ENCODE measurements around the gene GRM1.

Gene GRM1

GRCh38 chr6:146028851-146029572 is at the start of gene GRM1:
Gene GRM1, plus strand, starts transcription at chr6:146029062. Its CDS starts 456 bp downstream, at chr6:146029518.
- no peak for DNase-seq (ENCODE audit: low read depth)

- DNase-seq (ENCODE audit: low read depth): no peak
These were observed 19.5 kb upstream of the GRM1 start for GRCh38 chr6:146009338-146009737.

- no peak for DNase-seq (ENCODE audit: low read depth)
These were observed 14.6 kb upstream of the GRM1 start for GRCh38 chr6:146014233-146014632.

GRCh38 chr6:146017672-146018071 is 11.2 kb upstream of the GRM1 start:
- no peak for DNase-seq (ENCODE audit: low read depth)

- no peak for DNase-seq (ENCODE audit: low read depth)
These were observed 2.0 kb upstream of the GRM1 start for GRCh38 chr6:146026873-146027272.

- DNase-seq (ENCODE audit: low read depth): no peak
These were observed 1.1 kb upstream of the GRM1 start for GRCh38 chr6:146027586-146028251.

GRCh38 chr6:146028252-146028795 is 538 bp upstream of the GRM1 start:
- peak; percentile 17 for DNase-seq (ENCODE audit: low read depth)

- no peak for DNase-seq (ENCODE audit: low read depth)
These were observed 817 bp downstream of the GRM1 start for GRCh38 chr6:146029573-146030184.

GRCh38 chr6:146032387-146032786 is 3.5 kb downstream of the GRM1 start:
- no peak for DNase-seq (ENCODE audit: low read depth)

GRCh38 chr6:146040360-146040759 is 11.5 kb downstream of the GRM1 start:
- no peak for DNase-seq (ENCODE audit: low read depth)

GRCh38 chr6:146041282-146041681 is 12.4 kb downstream of the GRM1 start:
- peak; percentile 2 for DNase-seq (ENCODE audit: low read depth)

- no peak for DNase-seq (ENCODE audit: low read depth)
These were observed 18.5 kb downstream of the GRM1 start for GRCh38 chr6:146047371-146047770.

GRCh38 chr6:146050168-146050567 is 21.3 kb downstream of the GRM1 start:
- DNase-seq (ENCODE audit: low read depth): no peak

- no peak for DNase-seq (ENCODE audit: low read depth)
These were observed 27.6 kb downstream of the GRM1 start for GRCh38 chr6:146056506-146056905.

GRCh38 chr6:146065690-146066089 is 36.8 kb downstream of the GRM1 start:
- DNase-seq (ENCODE audit: low read depth): no peak

GRCh38 chr6:146066506-146066905 is 37.6 kb downstream of the GRM1 start:
- no peak for DNase-seq (ENCODE audit: low read depth)

GRCh38 chr6:146071781-146072180 is 42.9 kb downstream of the GRM1 start:
- DNase-seq (ENCODE audit: low read depth): no peak

- no peak for DNase-seq (ENCODE audit: low read depth)
These were observed 49.1 kb downstream of the GRM1 start for GRCh38 chr6:146077992-146078391.

GRCh38 chr6:146087386-146087785 is 58.5 kb downstream of the GRM1 start:
- DNase-seq (ENCODE audit: low read depth): no peak

GRCh38 chr6:146090474-146090873 is 61.6 kb downstream of the GRM1 start:
- DNase-seq (ENCODE audit: low read depth): no peak

GRCh38 chr6:146092961-146093686 is 64.3 kb downstream of the GRM1 start:
- no peak for DNase-seq (ENCODE audit: low read depth)

- DNase-seq (ENCODE audit: low read depth): no peak
These were observed 66.6 kb downstream of the GRM1 start for GRCh38 chr6:146095481-146095880.

All from fibroblast of the conjunctiva (primary cell).